Liver (tissue), 9 donors: ENCODE results near the gene VIP. TPM values are rescaled to one million over a fixed set of nuclear protein-coding genes. Genes with fewer than 3 reads are reported as not detected.

Source experiments
- DNase-seq: peaks from one replicate; pipeline ENCODE4 v3.0.0-alpha.2; 2017; ENCODE audit warnings: low spot score
- H3K27ac ChIP-seq, 2 donors: one replicate each; pipeline ENCODE4 v1.7.0; 2013; ENCODE audit warnings: inconsistent platforms in 2 of 2, low read length in 2 of 2, control low read depth in 1 of 2, low read depth in 1 of 2, mild to moderate bottlenecking in 1 of 2
- H3K27me3 ChIP-seq, 4 donors: one replicate each; pipeline versions ENCODE4 v1.6.1 to v1.7.0; 2013; ENCODE audit warnings: low read length in 3 of 4, inconsistent platforms in 1 of 4, mild to moderate bottlenecking in 1 of 4, moderate library complexity in 1 of 4; ENCODE audit not compliant: control insufficient read depth in 4 of 4, insufficient read depth in 4 of 4
- H3K36me3 ChIP-seq, 4 donors: one replicate each; pipeline versions ENCODE4 v1.6.1 to v1.7.0; 2013; ENCODE audit warnings: low read length in 3 of 4, mild to moderate bottlenecking in 3 of 4, low read depth in 1 of 4, moderate library complexity in 1 of 4; ENCODE audit not compliant: control insufficient read depth in 4 of 4, insufficient read depth in 3 of 4
- H3K4me1 ChIP-seq, 4 donors: one replicate each; pipeline versions ENCODE4 v1.6.1 to v1.7.0; 2013; ENCODE audit warnings: low read length in 3 of 4, mild to moderate bottlenecking in 3 of 4, moderate library complexity in 1 of 4; ENCODE audit not compliant: control insufficient read depth in 4 of 4, insufficient read depth in 4 of 4
- H3K4me3 ChIP-seq, 3 donors: one replicate each; pipeline versions ENCODE4 v1.6.1 to v1.7.0; 2013; ENCODE audit warnings: low read length in 3 of 3, control low read depth in 1 of 3, low read depth in 1 of 3, mild to moderate bottlenecking in 1 of 3
- H3K9ac ChIP-seq, 2 donors: one replicate each; pipeline ENCODE4 v1.7.0; 2013; ENCODE audit warnings: low read length in 2 of 2, mild to moderate bottlenecking in 2 of 2, moderate library complexity in 2 of 2, control low read depth in 1 of 2, low read depth in 1 of 2
- H3K9me3 ChIP-seq, 4 donors: one replicate each; pipeline versions ENCODE4 v1.6.1 to v1.7.0; 2013; ENCODE audit warnings: low read length in 3 of 4; ENCODE audit not compliant: control insufficient read depth in 4 of 4
- ATF3 ChIP-seq: IDR thresholded peaks from 2 replicates; pipeline ENCODE4 v1.6.1; 2016; ENCODE audit warnings: antibody characterized with exemption
- CTCF ChIP-seq: fragments of 150-350 bp; IDR thresholded peaks from 2 replicates; pipeline ENCODE4 v1.5.1; 2017; ENCODE audit warnings: improper control_type of control experiment, low read depth, low read length; ENCODE audit not compliant: missing input control
- EGR1 ChIP-seq, 2 donors: IDR thresholded peaks; 2 replicates each; pipeline ENCODE4 v1.6.1; 2016 to 2018; ENCODE audit warnings: antibody characterized with exemption in 2 of 2, low read depth in 2 of 2
- FOXA1 ChIP-seq: IDR thresholded peaks from 2 replicates; pipeline ENCODE4 v1.6.1; 2016; ENCODE audit warnings: antibody characterized with exemption
- FOXA2 ChIP-seq: IDR thresholded peaks from 2 replicates; pipeline ENCODE4 v1.6.1; 2016; ENCODE audit warnings: antibody characterized with exemption
- GABPA ChIP-seq, 2 donors: IDR thresholded peaks in 1 of 2; conservative IDR thresholded peaks in 1 of 2; 2 replicates each; pipeline ENCODE4 v1.6.1; 2016; ENCODE audit warnings: antibody characterized with exemption in 2 of 2, mild to moderate bottlenecking in 1 of 2, moderate library complexity in 1 of 2
- HNF4G ChIP-seq: IDR thresholded peaks from 2 replicates; pipeline ENCODE4 v1.6.1; 2016; ENCODE audit warnings: antibody characterized with exemption
- JUND ChIP-seq, 2 donors: IDR thresholded peaks; 2 replicates each; pipeline ENCODE4 v1.6.1; 2016; ENCODE audit warnings: antibody characterized with exemption in 2 of 2
- MAX ChIP-seq: IDR thresholded peaks from 2 replicates; pipeline ENCODE4 v1.6.1; 2016; ENCODE audit warnings: antibody characterized with exemption
- RAD21 ChIP-seq, 2 donors: IDR thresholded peaks; 2 replicates each; pipeline ENCODE4 v1.6.1; 2016; ENCODE audit warnings: antibody characterized with exemption in 2 of 2, mild to moderate bottlenecking in 2 of 2
- REST ChIP-seq: IDR thresholded peaks from 2 replicates; pipeline ENCODE4 v1.6.1; 2016; ENCODE audit warnings: antibody characterized with exemption, mild to moderate bottlenecking
- RXRA ChIP-seq, 2 donors: IDR thresholded peaks; 2 replicates each; pipeline ENCODE4 v1.6.1; 2017 to 2018; ENCODE audit warnings: antibody characterized with exemption in 2 of 2, mild to moderate bottlenecking in 1 of 2
- SP1 ChIP-seq: IDR thresholded peaks from 2 replicates; pipeline ENCODE4 v1.6.1; 2018; ENCODE audit warnings: antibody characterized with exemption, mild to moderate bottlenecking
- TAF1 ChIP-seq: conservative IDR thresholded peaks from 2 replicates; pipeline ENCODE4 v1.6.1; 2016; ENCODE audit warnings: antibody characterized with exemption, mild to moderate bottlenecking
- YY1 ChIP-seq: IDR thresholded peaks from 2 replicates; pipeline ENCODE4 v1.6.1; 2016; ENCODE audit warnings: antibody characterized with exemption, mild to moderate bottlenecking
- ZBTB33 ChIP-seq: IDR thresholded peaks from 2 replicates; pipeline ENCODE4 v1.6.1; 2016; ENCODE audit warnings: antibody characterized with exemption
- WGBS: extraction: QIAGEN DNeasy Blood & Tissue Kit; methylation state at CpG from one replicate; pipeline ENCODE4 v1.1.7; 2013; 5-methylcytosine and 5-hydroxymethylcytosine counted together
- polyA plus RNA-seq, 2 donors: library from polyadenylated mRNA; stranded (reverse) in 1 of 2; unstranded in 1 of 2; fragments of 200-250 nt in 1 of 2; fragments of >200 nt in 1 of 2; fragmentation: Nextera tagmentation in 1 of 2; extraction: Ambion mirVana in 1 of 2; gene quantifications; one replicate each; pipeline versions ENCODE4 v1.2.1 to v1.2.3, GENCODE V29; 2013 to 2015
- total RNA-seq, 2 donors: library from RNA; depleted of rRNA; stranded (reverse); fragments of >200 nt; gene quantifications; one replicate each; pipeline ENCODE4 v1.2.3, GENCODE V29; 2014
- donor health status: healthy.
- donor health status: healthy.
- donor health status: healthy.
- donor health status: healthy.
- donor health status: healthy.

VIP gene
- total and polyA plus RNA-seq, 4 donors: 0.09 to 0.71 (median 0.29) TPM

GRCh38 chr6:152746172-152746553 lies 4.4 kb upstream of the VIP start:
- Histone ChIP-seq H3K4me3 (no peak overlapping the region), H3K27me3 (peaks cover 0 to 4% (median 0%) of the 10 kb centered on the region in 4 donors), H3K27ac (no peak overlapping the region), H3K4me1 (no peaks in the 10 kb centered on the region), H3K9me3 (no peaks in the 10 kb centered on the region), H3K36me3 (no peaks in the 10 kb centered on the region), H3K9ac (no peak overlapping the region)
- WGBS: 75% methylated on average over 2 of the region's 2 CpGs
- TF ChIP-seq RAD21 (IDR thresholded peaks at IDR 0.05) (no peak), GABPA (IDR thresholded peaks at IDR 0.05 in 1 of 2, conservative IDR thresholded peaks at IDR 0.05 in 1 of 2) (no peak), FOXA1 (no peak), CTCF (no peak), MAX (no peak), REST (no peak), ZBTB33 (no peak), YY1 (no peak), ATF3 (no peak), SP1 (no peak), RXRA (IDR thresholded peaks at IDR 0.05) (no peak), TAF1 (no peak), FOXA2 (no peak), HNF4G (no peak), JUND (IDR thresholded peaks at IDR 0.05) (no peak), EGR1 (IDR thresholded peaks at IDR 0.05; ENCODE audit: low read depth in 2 of 2) (no peak)
- no peak for DNase-seq

- TF ChIP-seq SP1 (no peak), HNF4G (no peak), FOXA2 (no peak), RAD21 (IDR thresholded peaks at IDR 0.05) (peak; percentile 36 to 37), ATF3 (no peak), GABPA (IDR thresholded peaks at IDR 0.05 in 1 of 2, conservative IDR thresholded peaks at IDR 0.05 in 1 of 2) (no peak), CTCF (no peak)
- Histone ChIP-seq H3K9ac (no peak overlapping the region), H3K4me3 (no peak overlapping the region), H3K27me3 (peaks cover 0 to 4% (median 0%) of the 10 kb centered on the region in 4 donors), H3K27ac (no peak overlapping the region), H3K9me3 (no peaks in the 10 kb centered on the region), H3K36me3 (no peaks in the 10 kb centered on the region), H3K4me1 (no peaks in the 10 kb centered on the region)
- WGBS: 29% methylated on average over 1 of the region's 1 CpG
- DNase-seq: no peak
These were observed 1.8 kb upstream of the VIP start for GRCh38 chr6:152748843-152749242.
